Stimulated activated CD8-positive, alpha-beta memory T cell treated with anti-CD3 and anti-CD28 coated beads, Interleukin-12 subunit alpha, Interleukin-12 subunit beta, amount 100 ng/mL, for 24 hours (primary cell): ENCODE results near the gene SLC27A6.
"Not testable (repeated sequence)": the region's sequence is repeated elsewhere in the genome, so short reads cannot be mapped to it uniquely, and the experiment has no call there.

ENCODE experiments used
- DNase-seq: peaks from one replicate; pipeline ENCODE4 v3.0.0-alpha.2; 2020; ENCODE audit errors: extremely low read depth

Gene SLC27A6, protein sequence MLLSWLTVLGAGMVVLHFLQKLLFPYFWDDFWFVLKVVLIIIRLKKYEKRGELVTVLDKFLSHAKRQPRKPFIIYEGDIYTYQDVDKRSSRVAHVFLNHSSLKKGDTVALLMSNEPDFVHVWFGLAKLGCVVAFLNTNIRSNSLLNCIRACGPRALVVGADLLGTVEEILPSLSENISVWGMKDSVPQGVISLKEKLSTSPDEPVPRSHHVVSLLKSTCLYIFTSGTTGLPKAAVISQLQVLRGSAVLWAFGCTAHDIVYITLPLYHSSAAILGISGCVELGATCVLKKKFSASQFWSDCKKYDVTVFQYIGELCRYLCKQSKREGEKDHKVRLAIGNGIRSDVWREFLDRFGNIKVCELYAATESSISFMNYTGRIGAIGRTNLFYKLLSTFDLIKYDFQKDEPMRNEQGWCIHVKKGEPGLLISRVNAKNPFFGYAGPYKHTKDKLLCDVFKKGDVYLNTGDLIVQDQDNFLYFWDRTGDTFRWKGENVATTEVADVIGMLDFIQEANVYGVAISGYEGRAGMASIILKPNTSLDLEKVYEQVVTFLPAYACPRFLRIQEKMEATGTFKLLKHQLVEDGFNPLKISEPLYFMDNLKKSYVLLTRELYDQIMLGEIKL

GRCh38 chr5:128965011-128965637 lies at the start of gene SLC27A6:
SLC27A6 (plus strand) TSS chr5:128965488; CDS start chr5:128966138, 650 bp downstream.
- no peak for DNase-seq

GRCh38 chr5:128919542-128919941 lies 45.7 kb upstream of the SLC27A6 start:
- DNase-seq, result no peak

DNA sequence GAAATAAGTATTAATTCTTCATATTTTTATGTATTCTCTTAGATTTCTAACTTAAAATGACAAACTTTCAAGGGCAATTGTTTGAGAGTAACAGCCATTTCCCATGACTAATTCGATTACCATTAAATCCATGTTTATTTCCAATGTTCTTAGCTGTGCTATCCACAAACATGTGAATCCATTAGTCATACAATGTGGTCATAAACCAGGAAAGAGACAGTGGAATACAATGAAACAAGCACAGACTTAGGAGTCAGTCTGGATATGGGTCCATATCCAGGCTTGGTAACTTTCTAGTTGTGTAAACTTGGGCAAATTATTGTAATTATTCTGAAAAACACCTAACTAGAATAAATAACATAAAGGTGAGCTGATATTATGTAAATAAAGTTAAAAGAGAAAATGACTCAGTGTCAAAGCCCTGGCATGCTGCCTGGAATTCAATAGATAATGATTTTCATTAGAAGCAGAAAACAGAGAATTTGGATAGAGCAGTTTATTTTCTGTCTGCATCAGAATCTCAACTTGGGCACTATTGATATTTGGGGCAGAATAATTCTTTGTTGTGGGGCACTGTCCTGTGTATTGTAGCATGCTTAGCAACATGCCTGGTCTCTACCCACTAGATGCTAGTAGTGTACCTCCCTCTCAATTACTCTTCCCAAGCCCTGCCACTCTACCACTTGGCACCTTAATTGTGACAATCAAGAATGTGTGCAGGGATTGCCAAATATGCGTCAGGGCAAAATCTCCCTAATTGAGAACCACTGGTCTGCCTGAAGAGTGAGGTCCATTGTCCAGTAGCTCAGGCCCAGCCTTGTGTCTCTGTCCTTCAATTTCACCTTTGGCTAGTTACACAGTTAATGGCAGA lies 44.7 kb upstream of the SLC27A6 start:
- DNase-seq, result no peak

- DNase-seq, result no peak
Observed at GRCh38 chr5:128924299-128924698, 41.0 kb upstream of the SLC27A6 start.

DNA sequence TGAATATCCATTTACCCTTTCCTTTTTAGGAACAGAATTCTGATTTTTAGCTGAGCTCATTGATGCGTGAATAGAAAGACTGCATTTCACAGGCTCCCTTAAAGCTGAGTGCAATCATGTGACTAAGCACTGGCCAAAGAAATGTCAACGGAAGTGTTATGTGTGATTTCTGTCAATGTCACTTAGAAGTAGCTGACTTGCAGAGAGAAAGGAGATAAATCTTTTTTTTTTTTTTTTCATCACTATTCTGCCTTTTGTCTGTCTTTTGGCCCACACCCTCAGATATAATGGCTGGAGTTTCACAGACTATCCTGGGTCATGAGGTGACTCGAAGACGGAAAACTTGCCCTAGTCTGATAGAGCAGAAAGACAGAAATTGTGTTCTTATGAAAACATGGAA lies 39.3 kb upstream of the SLC27A6 start:
- DNase-seq, result no peak

- no peak for DNase-seq
Observed at GRCh38 chr5:128927644-128928043, 37.6 kb upstream of the SLC27A6 start.

- not testable (repeated sequence) for DNase-seq
Observed at GRCh38 chr5:128932232-128932631, 33.1 kb upstream of the SLC27A6 start.

- not testable (repeated sequence) for DNase-seq
Observed at GRCh38 chr5:128943100-128943499, 22.2 kb upstream of the SLC27A6 start.

GRCh38 chr5:128949847-128950546 lies 15.3 kb upstream of the SLC27A6 start:
- no peak for DNase-seq

- not testable (repeated sequence) for DNase-seq
Observed at GRCh38 chr5:128951301-128951700, 14.0 kb upstream of the SLC27A6 start.

DNA sequence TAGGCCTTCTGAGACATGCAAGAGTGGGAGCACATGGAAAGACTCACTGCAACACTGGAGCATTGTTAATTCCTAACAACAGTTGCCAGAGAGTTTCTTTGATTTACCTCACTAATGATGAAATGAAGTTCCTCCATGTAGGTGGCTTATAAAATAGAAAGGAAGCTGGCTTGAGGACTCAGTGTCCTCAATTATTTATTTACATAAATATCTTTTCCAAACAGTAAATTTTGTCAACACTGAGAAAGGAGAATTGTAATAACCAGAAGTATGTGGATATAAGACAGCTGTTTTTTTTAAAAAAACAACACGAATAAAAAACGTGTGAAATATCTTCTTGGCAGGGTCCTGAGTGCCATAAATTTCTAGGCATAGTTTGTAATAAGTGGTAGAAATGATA lies 9.1 kb upstream of the SLC27A6 start:
- no peak for DNase-seq

DNA sequence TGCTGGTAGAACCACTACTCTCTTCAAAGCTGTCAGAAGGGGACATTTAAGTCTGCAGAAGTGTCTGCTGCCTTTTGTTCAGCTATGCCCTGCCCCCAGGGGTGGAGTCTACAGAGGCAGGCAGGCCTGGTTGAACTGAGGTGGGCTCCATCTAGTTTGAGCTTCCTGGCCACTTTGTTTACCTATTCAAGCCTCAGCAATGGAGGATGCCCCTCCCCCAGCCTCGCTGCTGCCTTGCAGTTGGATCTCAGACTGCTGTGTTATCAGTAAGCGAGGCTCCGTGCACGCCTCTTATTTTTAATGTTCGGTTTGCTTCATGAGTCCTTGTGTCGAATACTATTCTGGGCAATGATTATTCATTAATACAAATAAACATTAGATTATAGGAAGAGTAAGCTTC lies 3.1 kb upstream of the SLC27A6 start:
- no peak for DNase-seq

GRCh38 chr5:128965638-128966302 lies 482 bp downstream of the SLC27A6 start:
- no peak for DNase-seq

DNA sequence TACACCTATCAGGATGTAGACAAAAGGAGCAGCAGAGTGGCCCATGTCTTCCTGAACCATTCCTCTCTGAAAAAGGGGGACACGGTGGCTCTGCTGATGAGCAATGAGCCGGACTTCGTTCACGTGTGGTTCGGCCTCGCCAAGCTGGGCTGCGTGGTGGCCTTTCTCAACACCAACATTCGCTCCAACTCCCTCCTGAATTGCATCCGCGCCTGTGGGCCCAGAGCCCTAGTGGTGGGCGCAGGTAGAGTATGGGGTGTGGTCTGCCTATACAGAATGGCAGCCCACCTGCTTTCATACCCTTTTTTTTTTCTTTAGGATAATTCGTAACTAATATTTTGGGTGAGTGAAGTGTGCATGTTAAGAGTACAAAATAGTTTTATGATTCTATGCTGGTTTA lies 1.1 kb downstream of the SLC27A6 start:
- no peak for DNase-seq

DNA sequence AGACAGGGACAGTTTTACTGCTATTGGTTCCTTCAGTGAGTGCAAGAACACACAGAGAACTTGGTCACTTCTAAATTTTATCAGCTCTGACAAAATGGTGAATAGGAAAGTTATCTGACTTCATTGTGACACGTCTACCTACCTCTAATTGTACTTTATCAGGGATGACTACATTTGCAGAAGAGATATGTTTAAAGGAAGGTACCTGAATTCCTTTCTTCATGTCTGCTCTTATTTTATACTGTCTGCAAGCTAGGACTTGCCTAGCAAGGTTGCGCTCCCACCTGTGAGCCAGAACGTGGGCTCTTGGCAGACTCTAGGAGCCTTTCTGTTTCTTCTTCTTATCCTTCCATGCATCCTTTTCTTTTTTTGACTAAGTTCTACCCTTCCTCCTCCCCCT lies 1.6 kb downstream of the SLC27A6 start:
- no peak for DNase-seq

GRCh38 chr5:128973244-128973643 lies 8.0 kb downstream of the SLC27A6 start:
- no peak for DNase-seq

- DNase-seq, result no peak
Observed at GRCh38 chr5:128974567-128974966, 9.3 kb downstream of the SLC27A6 start.

DNA sequence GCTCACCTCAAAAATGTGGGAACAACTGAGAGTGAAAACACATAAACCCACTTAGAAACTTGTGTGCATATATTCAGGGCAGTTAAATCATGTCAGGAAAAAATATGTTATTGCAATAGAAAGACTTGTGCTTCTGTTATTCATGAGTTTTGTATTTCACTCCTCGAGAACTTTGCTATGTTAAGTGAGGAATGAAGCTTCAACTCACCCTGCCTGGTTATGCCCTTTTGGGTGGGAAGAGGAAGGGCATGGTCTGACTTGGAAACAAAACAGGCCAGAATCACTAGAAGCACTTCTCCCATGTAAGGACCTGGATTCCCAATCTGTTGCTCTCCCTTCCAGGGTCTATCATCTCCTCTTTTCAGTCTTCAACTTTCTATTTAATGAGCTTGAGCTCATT lies 14.5 kb downstream of the SLC27A6 start:
- no peak for DNase-seq

- DNase-seq, result no peak
Observed at GRCh38 chr5:128980917-128981316, 15.6 kb downstream of the SLC27A6 start.

GRCh38 chr5:128984480-128984879 lies 19.2 kb downstream of the SLC27A6 start:
- no peak for DNase-seq

DNA sequence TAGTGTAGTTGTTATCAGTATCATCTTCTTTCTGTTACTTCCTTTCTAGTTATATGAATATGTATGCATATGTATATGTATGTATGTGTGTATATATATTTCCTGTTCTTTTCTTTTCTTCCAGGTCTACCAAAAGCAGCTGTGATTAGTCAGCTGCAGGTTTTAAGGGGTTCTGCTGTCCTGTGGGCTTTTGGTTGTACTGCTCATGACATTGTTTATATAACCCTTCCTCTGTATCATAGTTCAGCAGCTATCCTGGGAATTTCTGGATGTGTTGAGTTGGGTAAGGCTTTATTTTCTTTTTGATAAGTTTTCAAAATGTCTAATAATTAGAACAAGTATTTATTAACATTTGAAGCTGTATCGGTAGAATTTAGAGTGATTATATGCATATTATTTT lies 23.2 kb downstream of the SLC27A6 start:
- DNase-seq, result no peak
